ENCODE data around the gene OR2T11. TPM values are rescaled to one million over a fixed set of nuclear protein-coding genes. Genes with fewer than 3 reads are reported as not detected.

OR2T11 gene, protein sequence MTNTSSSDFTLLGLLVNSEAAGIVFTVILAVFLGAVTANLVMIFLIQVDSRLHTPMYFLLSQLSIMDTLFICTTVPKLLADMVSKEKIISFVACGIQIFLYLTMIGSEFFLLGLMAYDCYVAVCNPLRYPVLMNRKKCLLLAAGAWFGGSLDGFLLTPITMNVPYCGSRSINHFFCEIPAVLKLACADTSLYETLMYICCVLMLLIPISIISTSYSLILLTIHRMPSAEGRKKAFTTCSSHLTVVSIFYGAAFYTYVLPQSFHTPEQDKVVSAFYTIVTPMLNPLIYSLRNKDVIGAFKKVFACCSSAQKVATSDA
- total RNA-seq, result not detected in 2 replicates

GRCh38 chr1:248634991-248635390, at the start of gene OR2T11:
TSS of gene OR2T11 (minus strand) at chr1:248635091. CDS start at chr1:248627128, 7,963 bp downstream.

DNA sequence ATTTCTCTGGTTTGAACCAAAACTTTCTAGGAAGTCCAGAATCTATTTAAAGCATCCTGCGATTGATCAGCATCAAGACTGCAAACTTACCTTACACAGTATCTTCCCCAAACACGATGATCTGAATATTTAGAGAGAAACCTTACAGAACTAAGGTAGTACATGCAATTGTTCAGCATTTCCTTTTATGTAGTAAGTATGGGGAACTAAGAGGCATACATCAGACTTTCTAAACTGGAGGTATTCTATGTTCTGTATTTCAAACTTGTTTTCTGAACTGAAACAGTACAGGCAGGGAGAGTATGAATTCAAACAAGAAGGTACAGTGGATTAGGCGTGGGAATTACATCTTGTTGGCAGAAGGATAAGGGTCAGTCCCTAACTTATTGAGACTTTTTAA, 20.5 kb upstream of the OR2T11 start, which contains the start of gene OR2T27:
OR2T27 (minus strand) TSS at position 175 of the 400 bp plus-strand sequence. CDS start 4,644 bp downstream, outside the sequence.

DNA sequence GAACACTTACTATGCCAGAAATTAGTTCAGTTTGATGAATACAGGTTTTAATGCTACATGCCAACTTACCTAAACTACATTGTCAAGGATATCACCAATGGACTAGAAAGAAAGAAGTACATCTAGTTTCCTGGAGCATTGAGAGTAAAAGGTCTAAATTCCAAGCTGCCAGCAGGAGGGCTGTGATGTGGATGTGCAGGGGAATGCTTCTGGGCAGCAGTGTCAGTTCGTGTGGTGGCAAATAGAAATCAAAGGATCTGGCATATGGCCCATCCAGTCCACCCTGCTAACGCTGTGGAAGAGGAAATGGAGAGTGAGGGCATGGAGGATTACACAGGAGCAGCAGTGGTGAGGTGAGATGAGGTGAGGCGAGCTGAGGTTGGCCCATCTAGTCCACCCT, 10.3 kb upstream of the OR2T11 start, which contains the start of gene OR2T35:
OR2T35 (minus strand) TSS at position 101 of the 400 bp plus-strand sequence. CDS start 6,020 bp downstream, outside the sequence.

DNA sequence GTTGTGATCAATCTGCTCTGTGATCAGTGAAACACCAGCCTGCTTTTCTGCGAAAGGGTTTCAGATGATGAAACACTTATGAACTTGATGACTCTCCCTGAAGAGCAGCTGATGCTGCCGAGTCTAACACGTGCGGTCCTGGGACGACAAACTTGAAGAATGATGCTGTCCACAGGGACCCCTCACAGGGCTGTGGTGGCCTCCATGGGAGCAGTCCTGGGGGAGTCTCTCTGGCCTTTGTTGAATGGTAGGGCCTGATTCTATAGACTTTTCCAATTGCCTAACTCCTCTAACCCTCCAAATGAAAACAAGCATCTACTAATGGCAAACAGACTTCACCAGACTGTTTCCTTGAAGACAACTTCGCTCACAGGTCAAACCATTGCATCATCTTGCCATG, 37.3 kb downstream of the OR2T11 start, which contains the start of gene OR2T10:
OR2T10 (minus strand) TSS at position 112 of the 400 bp plus-strand sequence. CDS start 3,932 bp downstream, outside the sequence.

GRCh38 chr1:248574657-248575056, 60.2 kb downstream of the OR2T11 start, which contains the start of gene OR2T34:
TSS of gene OR2T34 (minus strand) at chr1:248574757. CDS start at chr1:248574757, 0 bp downstream.

Other genes with a start within 250 kb of the OR2T11 start
- gene OR2T1, start 232.0 kb downstream of the OR2T11 start, total RNA-seq, result not detected in 2 replicates
- not detected in 2 replicates for gene OR2T2, start 189.5 kb downstream of the OR2T11 start, total RNA-seq
- not detected in 2 replicates for gene OR2T3, start 161.7 kb downstream of the OR2T11 start, total RNA-seq
- gene OR2T5, start 146.5 kb downstream of the OR2T11 start, total RNA-seq, result not detected in 2 replicates
- not detected in 2 replicates for gene OR2G6, start 127.0 kb downstream of the OR2T11 start, total RNA-seq
- gene OR2T29, start 72.3 kb downstream of the OR2T11 start, total RNA-seq, result not detected in 2 replicates
- gene OR2T34, start 60.3 kb downstream of the OR2T11 start, total RNA-seq, result not detected in 2 replicates
- not detected in 2 replicates for gene OR2T10, start 37.4 kb downstream of the OR2T11 start, total RNA-seq
- not detected in 2 replicates for gene OR2T35, start 10.2 kb upstream of the OR2T11 start, total RNA-seq
- gene OR2T27, start 20.4 kb upstream of the OR2T11 start, total RNA-seq, result not detected in 2 replicates
- not detected in 2 replicates for gene OR14I1, start 67.7 kb upstream of the OR2T11 start, total RNA-seq
- not detected in 2 replicates for gene LYPD8, start 120.7 kb upstream of the OR2T11 start, total RNA-seq
- 21.3 and 27.7 TPM in 2 replicates for gene SH3BP5L, start 190.8 kb upstream of the OR2T11 start, total RNA-seq
- gene ZNF672, start 203.1 kb upstream of the OR2T11 start, total RNA-seq, result 15.2 and 18.5 TPM in 2 replicates
- 16.8 and 19.9 TPM in 2 replicates for gene ZNF692, start 224.0 kb upstream of the OR2T11 start, total RNA-seq

Measured in cardiac atrium fibroblast (primary cell).